ENCODE data around the gene ZNF791. TPM values are rescaled to one million over a fixed set of nuclear protein-coding genes. Genes with fewer than 3 reads are reported as not detected.

ZNF791 gene
- total RNA-seq, 1 experiment from 2014 or later = 26.3 TPM

- H3K4me3 ChIP-seq (ENCODE audit: low read length) = peak overlapping the region; percentile 88
- CTCF ChIA-PET = interaction anchor here (1.2 kb wide), 1 partner anchor 178 kb away, joined by 5 read pairs; no protein-coding TSS in a partner anchor
- peaks cover 16% of the 10 kb centered on the region for H3K36me3 ChIP-seq (ENCODE audit: low read depth, low read length)
- BruUV-seq (replicated peaks) = TSS peak; percentile 67
- DNase-seq (peak; percentile 86), ATAC-seq (peak; percentile 42)
- POLR2A ChIA-PET (ENCODE audit: unreplicated experiment) = interaction anchor here (0.7 kb wide), 1 partner anchor 11 kb away, joined by 6 read pairs; no protein-coding TSS in a partner anchor
- H3K79me2 ChIP-seq (ENCODE audit: low read length) = peaks cover 57% of the 10 kb centered on the region
- TF ChIP-seq EZH2 (IDR thresholded peaks at IDR 0.05; ENCODE audit: low read length, unreplicated experiment) (no peak), EZH2phosphoT487 (IDR thresholded peaks at IDR 0.05; ENCODE audit: borderline replicate concordance, low read length) (no peak), CTCF (conservative IDR thresholded peaks at IDR 0.05; ENCODE audit: low read depth, low read length) (no peak)
- H4K20me1 ChIP-seq (ENCODE audit: low read length) = no peaks in the 10 kb centered on the region
- H3K9me2 ChIP-seq (replicated peaks; ENCODE audit: low read length) = no peaks in the 10 kb centered on the region
- intact Hi-C loops (cut with micrococcal nuclease) = no loop called here
- H3K27ac ChIP-seq (ENCODE audit: low read length) = peak overlapping the region; percentile 71
- peak overlapping the region; percentile 93 for H3K4me2 ChIP-seq (ENCODE audit: low read length)
- peak overlapping the region; percentile 89 for H2AFZ ChIP-seq (ENCODE audit: low read length)
- H3K9me3 ChIP-seq (ENCODE audit: low read length) = no peaks in the 10 kb centered on the region
- H3K4me1 ChIP-seq (ENCODE audit: insufficient read depth, low read length) = peaks cover 32% of the 10 kb centered on the region
- H3K27me3 ChIP-seq (ENCODE audit: low read length) = no peaks in the 10 kb centered on the region
- no peaks in the 10 kb centered on the region for H3F3A ChIP-seq (ENCODE audit: low read length, unreplicated experiment)
- H3K9ac ChIP-seq (ENCODE audit: low read length) = peak overlapping the region; percentile 91
These were observed 58.8 kb downstream of the ZNF791 start for GRCh38 chr19:12669270-12670158.

- Histone ChIP-seq H3K27me3 (ENCODE audit: low read length) (no peaks in the 10 kb centered on the region), H2AFZ (ENCODE audit: low read length) (peak overlapping the region; percentile 89), H3K4me2 (ENCODE audit: low read length) (peak overlapping the region; percentile 93), H3F3A (ENCODE audit: low read length, unreplicated experiment) (no peaks in the 10 kb centered on the region), H3K79me2 (ENCODE audit: low read length) (peaks cover 56% of the 10 kb centered on the region), H3K9me3 (ENCODE audit: low read length) (no peaks in the 10 kb centered on the region), H3K27ac (ENCODE audit: low read length) (peak overlapping the region; percentile 71; the same call in 1 of the 2 replicates), H3K36me3 (ENCODE audit: low read depth, low read length) (peaks cover 14% of the 10 kb centered on the region), H3K4me3 (ENCODE audit: low read length) (peak overlapping the region; percentile 88), H3K4me1 (ENCODE audit: insufficient read depth, low read length) (peaks cover 32% of the 10 kb centered on the region), H3K9ac (ENCODE audit: low read length) (peak overlapping the region; percentile 91), H4K20me1 (ENCODE audit: low read length) (no peaks in the 10 kb centered on the region), H3K9me2 (replicated peaks; ENCODE audit: low read length) (no peaks in the 10 kb centered on the region)
- TF ChIP-seq CTCF (conservative IDR thresholded peaks at IDR 0.05; ENCODE audit: low read depth, low read length) (no peak), EZH2phosphoT487 (IDR thresholded peaks at IDR 0.05; ENCODE audit: borderline replicate concordance, low read length) (no peak), EZH2 (IDR thresholded peaks at IDR 0.05; ENCODE audit: low read length, unreplicated experiment) (no peak)
- ATAC-seq = no peak
- intact Hi-C loops (cut with micrococcal nuclease) = no loop called here
- no TSS peak for BruUV-seq (replicated peaks)
- no peak for DNase-seq
- POLR2A ChIA-PET (ENCODE audit: unreplicated experiment) = no interaction called here
- CTCF ChIA-PET = interaction anchor here (1.2 kb wide), 1 partner anchor 178 kb away, joined by 5 read pairs; no protein-coding TSS in a partner anchor
These were observed 59.6 kb downstream of the ZNF791 start for GRCh38 chr19:12670159-12670928.

Data from PC-3 (cell line).